Measurements from ENCODE around the gene SALL1.

DNA sequence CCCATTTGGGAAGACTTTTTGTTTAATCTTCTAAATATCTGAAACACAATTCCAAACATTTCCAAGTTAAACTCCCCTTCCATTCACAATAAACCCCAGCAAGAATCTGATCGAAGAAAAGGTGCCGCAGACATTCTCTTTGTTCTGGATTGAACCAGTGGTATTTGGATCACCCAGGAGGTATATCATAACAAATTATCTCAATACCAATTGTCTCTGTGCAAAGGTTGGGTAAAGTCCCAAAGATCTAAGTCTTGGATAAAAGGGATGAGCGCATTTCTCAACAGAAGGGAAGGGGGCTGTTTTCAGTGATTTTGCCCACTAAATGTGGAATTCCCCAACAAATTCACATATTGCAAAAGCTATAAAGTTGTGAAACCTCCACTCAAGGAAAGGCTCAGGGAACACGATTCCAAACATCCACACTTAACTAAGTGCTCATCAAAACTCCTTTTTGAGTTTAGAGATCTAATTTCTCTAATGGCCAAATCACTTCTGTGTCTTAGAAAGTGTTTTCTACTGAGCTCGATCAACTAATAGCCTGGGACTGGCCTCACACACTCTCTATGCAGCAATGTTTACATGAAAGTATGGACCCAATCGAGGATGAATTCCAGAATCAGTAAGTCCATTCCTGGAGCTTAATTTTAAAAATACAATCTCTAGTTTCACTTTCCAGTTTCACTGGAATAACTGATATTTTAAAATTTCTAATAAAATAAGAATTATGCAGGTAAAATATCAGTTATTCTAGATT, 30.9 kb downstream of the SALL1 start:
- TF ChIP-seq, protein P1, sequence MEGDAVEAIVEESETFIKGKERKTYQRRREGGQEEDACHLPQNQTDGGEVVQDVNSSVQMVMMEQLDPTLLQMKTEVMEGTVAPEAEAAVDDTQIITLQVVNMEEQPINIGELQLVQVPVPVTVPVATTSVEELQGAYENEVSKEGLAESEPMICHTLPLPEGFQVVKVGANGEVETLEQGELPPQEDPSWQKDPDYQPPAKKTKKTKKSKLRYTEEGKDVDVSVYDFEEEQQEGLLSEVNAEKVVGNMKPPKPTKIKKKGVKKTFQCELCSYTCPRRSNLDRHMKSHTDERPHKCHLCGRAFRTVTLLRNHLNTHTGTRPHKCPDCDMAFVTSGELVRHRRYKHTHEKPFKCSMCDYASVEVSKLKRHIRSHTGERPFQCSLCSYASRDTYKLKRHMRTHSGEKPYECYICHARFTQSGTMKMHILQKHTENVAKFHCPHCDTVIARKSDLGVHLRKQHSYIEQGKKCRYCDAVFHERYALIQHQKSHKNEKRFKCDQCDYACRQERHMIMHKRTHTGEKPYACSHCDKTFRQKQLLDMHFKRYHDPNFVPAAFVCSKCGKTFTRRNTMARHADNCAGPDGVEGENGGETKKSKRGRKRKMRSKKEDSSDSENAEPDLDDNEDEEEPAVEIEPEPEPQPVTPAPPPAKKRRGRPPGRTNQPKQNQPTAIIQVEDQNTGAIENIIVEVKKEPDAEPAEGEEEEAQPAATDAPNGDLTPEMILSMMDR (conservative IDR thresholded peaks at IDR 0.05; ENCODE audit: low read depth, low read length): no peak
- TF ChIP-seq EZH2 (IDR thresholded peaks at IDR 0.05; ENCODE audit: low read length, unreplicated experiment) (no peak), EZH2phosphoT487 (IDR thresholded peaks at IDR 0.05; ENCODE audit: borderline replicate concordance, low read length) (no peak)

All from PC-3 (cell line).